HepG2 (cell line): ENCODE measurements around the gene DDR1. TPM values are rescaled to one million over a fixed set of nuclear protein-coding genes. Genes with fewer than 3 reads are reported as not detected.

Experiments used
- ATAC-seq: fragments of 200-7000 bp; cut with Tn5 transposase; 3 replicates; pipeline ENCODE4 v1.9.1; 2020; ENCODE audit warnings: mild to moderate bottlenecking, moderate library complexity
- BruUV-seq: library from RNA; stranded (reverse); fragments of 400-500 nt; replicated peaks from 2 replicates; lab custom pipeline; 2021; lab: Mats Ljungman, UMichigan
- CTCF ChIA-PET: fragments of 300-600 bp; formaldehyde crosslinking; extraction: SDS; loops from one replicate; lab custom pipeline; 2021; ENCODE audit warnings: low total read pairs, inconsistent platforms, low intra/inter-chr PET ratio; lab: Yijun Ruan, JAX
- POLR2A ChIA-PET: fragments of 350-600 bp; sonication (Branson Sonifier 250); formaldehyde crosslinking; loops from one replicate; lab custom pipeline; 2020; ENCODE audit warnings: antibody characterized with exemption, inconsistent platforms; lab: Yijun Ruan, JAX
- DNase-seq: peaks from one replicate; pipeline ENCODE4 v3.0.0-alpha.2; 2015; ENCODE audit warnings: low spot score
- FAIRE-seq: peaks from 3 replicates; lab custom pipeline; 2011; peaks lifted over from hg19 to GRCh38; lab: Jason Lieb, UNC
- H2AFZ ChIP-seq: one replicate; pipeline ENCODE4 v1.6.1; 2011; ENCODE audit warnings: low read length, inconsistent platforms
- H3K27ac ChIP-seq: fragments of 300-600 bp; 3 replicates; pipeline ENCODE4 v1.8.0; 2011; ENCODE audit warnings: mixed run types, mild to moderate bottlenecking, mixed read lengths, low read length, inconsistent platforms; ENCODE audit not compliant: insufficient read depth; ENCODE audit errors: extremely low read length
- H3K27me3 ChIP-seq, 2 experiments: fragments of 200-600 bp in 1 of 2; 2 replicates in 1 of 2; 3 replicates in 1 of 2; pipeline versions ENCODE4 v1.6.0 to v1.8.0; 2011; ENCODE audit warnings: low read length in 2 of 2, mild to moderate bottlenecking in 2 of 2, moderate library complexity in 2 of 2, inconsistent platforms in 1 of 2; ENCODE audit not compliant: insufficient read depth in 2 of 2, control insufficient read depth in 1 of 2
- H3K36me3 ChIP-seq, 2 experiments: fragments of 200-600 bp in 1 of 2; replicated peaks in 1 of 2; 2 replicates in 1 of 2; 3 replicates in 1 of 2; pipeline versions ENCODE4 v1.5.1 to v1.8.0; 2011; ENCODE audit warnings: low read length in 2 of 2, inconsistent platforms in 1 of 2; ENCODE audit not compliant: insufficient read depth in 2 of 2, control insufficient read depth in 1 of 2
- H3K4me1 ChIP-seq: 2 replicates; pipeline ENCODE4 v1.5.1; 2012; ENCODE audit warnings: low read length, inconsistent platforms; ENCODE audit not compliant: insufficient read depth
- H3K4me2 ChIP-seq: 2 replicates; pipeline ENCODE4 v1.6.0; 2011; ENCODE audit warnings: low read depth, low read length, inconsistent platforms
- H3K4me3 ChIP-seq, 3 experiments: fragments of 200-600 bp in 1 of 3; sonication (generic), shearing (Covaris generic) in 1 of 3; replicated peaks in 1 of 3; 2 replicates each; pipeline ENCODE4 v1.5.1; 2011 to 2016; ENCODE audit warnings: low read length in 3 of 3, inconsistent platforms in 2 of 3, low read depth in 2 of 3, mild to moderate bottlenecking in 2 of 3, control low read depth in 1 of 3, mixed read lengths in 1 of 3; ENCODE audit not compliant: insufficient read depth in 1 of 3
- H3K79me2 ChIP-seq: one replicate; pipeline ENCODE4 v1.6.1; 2011; ENCODE audit warnings: low read length, inconsistent platforms; ENCODE audit not compliant: insufficient read depth
- H3K9ac ChIP-seq: 2 replicates; pipeline ENCODE4 v1.6.0; 2011; ENCODE audit warnings: mild to moderate bottlenecking, low read depth, low read length, inconsistent platforms; ENCODE audit not compliant: insufficient read depth
- H3K9me3 ChIP-seq: 2 replicates; pipeline ENCODE4 v1.5.1; 2012; ENCODE audit warnings: mild to moderate bottlenecking, low read length
- H4K20me1 ChIP-seq: 2 replicates; pipeline ENCODE4 v1.6.0; 2011; ENCODE audit warnings: inconsistent platforms, mild to moderate bottlenecking, low read length, moderate library complexity; ENCODE audit not compliant: insufficient read depth
- ATM ChIP-seq: fragments of 450-650 bp; IDR thresholded peaks from 2 replicates; pipeline ENCODE4 v1.7.1; 2017; ENCODE audit warnings: mild to moderate bottlenecking, borderline replicate concordance
- FOXC1 ChIP-seq: sonication (generic); formaldehyde crosslinking; IDR thresholded peaks from 2 replicates; pipeline ENCODE4 v1.8.0; 2022; ENCODE audit warnings: mild to moderate bottlenecking, missing genetic modification reagents, borderline replicate concordance
- MTA1 ChIP-seq: sonication (generic); formaldehyde crosslinking; IDR thresholded peaks from 2 replicates; pipeline ENCODE4 v1.4.0; 2020; ENCODE audit warnings: missing genetic modification reagents, mild to moderate bottlenecking, borderline replicate concordance
- NPAS2 ChIP-seq: sonication (generic); formaldehyde crosslinking; IDR thresholded peaks from 2 replicates; pipeline ENCODE4 v1.8.0; 2022; ENCODE audit warnings: mild to moderate bottlenecking, missing genetic modification reagents, borderline replicate concordance
- ZMYM3 ChIP-seq: sonication (generic); formaldehyde crosslinking; IDR thresholded peaks from 2 replicates; pipeline ENCODE4 v1.5.1; 2020; ENCODE audit warnings: mild to moderate bottlenecking, missing genetic modification reagents
- ZNF329 ChIP-seq: sonication (generic); formaldehyde crosslinking; IDR thresholded peaks from 2 replicates; pipeline ENCODE4 v1.9.0; 2021; ENCODE audit warnings: low read depth, mild to moderate bottlenecking, missing genetic modification reagents
- ZNF597 ChIP-seq: sonication (generic); formaldehyde crosslinking; IDR thresholded peaks from 2 replicates; pipeline ENCODE4 v1.5.0; 2020; ENCODE audit warnings: missing genetic modification reagents
- ZNF639 ChIP-seq: conservative IDR thresholded peaks from 2 replicates; pipeline ENCODE4 v1.6.1; 2018; ENCODE audit warnings: missing genetic modification reagents
- WGBS: methylation state at CpG from one replicate; pipeline ENCODE4 v1.1.6; 2017; ENCODE audit warnings: low lambda C conversion rate; 5-methylcytosine and 5-hydroxymethylcytosine counted together
- in situ Hi-C: cut with HindIII; loops from 2 replicates; pipeline ENCODE4 v1.10.0; 2017; ENCODE audit warnings: low pct_unique_long_range_greater_than_20kb; ENCODE audit not compliant: extremely low pct_ligation_motif_present
- intact Hi-C: fragments of 100-400 bp; cut with micrococcal nuclease; formaldehyde crosslinking; loops from one replicate; pipeline ENCODE4 v1.10.0; 2022; ENCODE audit not compliant: unreplicated experiment
- polyA plus RNA-seq, 8 experiments: library from polyadenylated mRNA; depleted of rRNA in 3 of 8; stranded (reverse) in 7 of 8; unstranded in 1 of 8; fragments of >200 nt; fragmentation: Illumina TruSeq in 4 of 8; extraction: Trizol in 4 of 8; gene quantifications; 2 replicates each; pipeline versions ENCODE4 v1.2.1 to v1.2.3, GENCODE V29; 2011 to 2016; ENCODE audit warnings: low read depth in 4 of 8, missing spikeins in 1 of 8, mixed read lengths in 1 of 8; ENCODE audit not compliant: insufficient read depth in 1 of 8
- total RNA-seq, 5 experiments: library from RNA; depleted of rRNA; stranded (reverse); fragments of >200 nt; fragmentation: Illumina TruSeq; extraction: Trizol; gene quantifications; 2 replicates each; pipeline ENCODE4 v1.2.3, GENCODE V29; 2016; ENCODE audit warnings: low read depth in 1 of 5
- TF ChIP-seq, protein P1 (sequence below): sonication (generic); formaldehyde crosslinking; IDR thresholded peaks from 2 replicates; pipeline ENCODE4 v1.8.0; 2022; ENCODE audit warnings: low read depth, missing genetic modification reagents
- TF ChIP-seq, protein P2 (sequence below): sonication (generic); formaldehyde crosslinking; IDR thresholded peaks from 2 replicates; pipeline ENCODE4 v1.8.0; 2022; ENCODE audit warnings: mild to moderate bottlenecking, missing genetic modification reagents
- TF ChIP-seq, protein P3 (sequence below): sonication (generic); formaldehyde crosslinking; IDR thresholded peaks from 2 replicates; pipeline ENCODE4 v1.4.0; 2020; ENCODE audit warnings: mild to moderate bottlenecking, missing genetic modification reagents

Gene DDR1
- total and polyA plus RNA-seq, 2 of the 13 experiments (the other 11 are each of a cell fraction or from before 2014, with no cell fraction given), result 16.7 to 20.2 TPM

DNA sequence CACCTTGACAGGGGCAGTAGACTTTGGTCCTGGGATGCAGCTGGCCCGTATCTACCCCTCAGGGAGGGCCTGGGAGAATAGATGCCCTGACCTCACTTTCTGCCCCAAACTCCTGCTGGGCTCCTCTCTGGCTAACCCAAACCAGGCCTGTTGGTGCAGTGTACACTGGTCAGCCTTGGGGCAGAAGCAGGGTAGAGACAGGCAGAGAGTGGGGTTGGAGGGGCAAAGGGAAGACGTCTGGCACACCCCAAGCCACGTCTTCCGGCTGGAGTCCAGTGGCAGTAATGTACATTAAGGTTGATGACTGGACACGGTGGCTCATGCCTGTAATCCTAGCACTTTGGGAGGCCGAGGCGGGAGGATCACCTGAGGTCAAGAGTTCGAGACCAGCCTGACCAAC is 9.3 kb downstream of the DDR1 start:
- Histone ChIP-seq H3K27me3 (no peaks in the 10 kb centered on the region), H2AFZ (no peak overlapping the region), H3K9ac (no peak overlapping the region), H3K4me1 (no peaks in the 10 kb centered on the region), H3K4me3 (no peak overlapping the region), H3K79me2 (no peaks in the 10 kb centered on the region), H3K27ac (no peak overlapping the region), H3K9me3 (no peaks in the 10 kb centered on the region), H3K36me3 (peaks cover 43 to 79% of the 10 kb centered on the region in 2 experiments), H3K4me2 (no peak overlapping the region), H4K20me1 (no peaks in the 10 kb centered on the region)
- POLR2A ChIA-PET, result no interaction called here
- no TSS peak for BruUV-seq
- 97% methylated on average over 8 of the region's 8 CpGs for WGBS
- intact Hi-C loops, result no loop called here
- no peak for ATAC-seq
- in situ Hi-C loops, result no loop called here
- FAIRE-seq, result no peak
- TF ChIP-seq ZNF329 (no peak), MTA1 (CRISPR knock-in tag) (no peak), ZNF639 (CRISPR knock-in tag) (no peak), NPAS2 (CRISPR knock-in tag) (no peak)
- no peak for DNase-seq
- CTCF ChIA-PET, result no interaction called here

- H3K4me3 ChIP-seq, result no peak overlapping the region
- no peaks in the 10 kb centered on the region for H3K27me3 ChIP-seq
- H4K20me1 ChIP-seq, result no peaks in the 10 kb centered on the region
- 95% methylated on average over 12 of the region's 12 CpGs for WGBS
- ChIA-PET CTCF (no interaction called here), POLR2A (no interaction called here)
- in situ Hi-C loops, result no loop called here
- ATAC-seq (no peak), FAIRE-seq (no peak), DNase-seq (no peak)
- BruUV-seq, result no TSS peak
- intact Hi-C loops, result no loop called here
- no peaks in the 10 kb centered on the region for H3K9me3 ChIP-seq
- peaks cover 45 to 78% of the 10 kb centered on the region in 2 experiments for H3K36me3 ChIP-seq
- no peak overlapping the region for H3K9ac ChIP-seq
- H2AFZ ChIP-seq, result no peak overlapping the region
- H3K79me2 ChIP-seq, result no peaks in the 10 kb centered on the region
- H3K4me1 ChIP-seq, result no peaks in the 10 kb centered on the region
- H3K4me2 ChIP-seq, result no peak overlapping the region
- H3K27ac ChIP-seq, result no peak overlapping the region
- no peak for TF ChIP-seq ZNF597 (CRISPR knock-in tag)
- TF ChIP-seq FOXC1 (CRISPR knock-in tag), result no peak
- no peak for TF ChIP-seq ZMYM3 (CRISPR knock-in tag)
- TF ChIP-seq, protein P1, sequence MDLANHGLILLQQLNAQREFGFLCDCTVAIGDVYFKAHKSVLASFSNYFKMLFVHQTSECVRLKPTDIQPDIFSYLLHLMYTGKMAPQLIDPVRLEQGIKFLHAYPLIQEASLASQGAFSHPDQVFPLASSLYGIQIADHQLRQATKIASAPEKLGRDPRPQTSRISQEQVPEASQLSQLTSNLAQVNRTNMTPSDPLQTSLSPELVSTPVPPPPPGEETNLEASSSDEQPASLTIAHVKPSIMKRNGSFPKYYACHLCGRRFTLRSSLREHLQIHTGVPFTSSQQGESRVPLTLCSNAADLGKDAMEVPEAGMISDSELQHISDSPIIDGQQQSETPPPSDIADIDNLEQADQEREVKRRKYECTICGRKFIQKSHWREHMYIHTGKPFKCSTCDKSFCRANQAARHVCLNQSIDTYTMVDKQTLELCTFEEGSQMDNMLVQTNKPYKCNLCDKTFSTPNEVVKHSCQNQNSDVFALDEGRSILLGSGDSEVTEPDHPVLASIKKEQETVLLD (CRISPR knock-in tag), result no peak
- TF ChIP-seq, protein P2, sequence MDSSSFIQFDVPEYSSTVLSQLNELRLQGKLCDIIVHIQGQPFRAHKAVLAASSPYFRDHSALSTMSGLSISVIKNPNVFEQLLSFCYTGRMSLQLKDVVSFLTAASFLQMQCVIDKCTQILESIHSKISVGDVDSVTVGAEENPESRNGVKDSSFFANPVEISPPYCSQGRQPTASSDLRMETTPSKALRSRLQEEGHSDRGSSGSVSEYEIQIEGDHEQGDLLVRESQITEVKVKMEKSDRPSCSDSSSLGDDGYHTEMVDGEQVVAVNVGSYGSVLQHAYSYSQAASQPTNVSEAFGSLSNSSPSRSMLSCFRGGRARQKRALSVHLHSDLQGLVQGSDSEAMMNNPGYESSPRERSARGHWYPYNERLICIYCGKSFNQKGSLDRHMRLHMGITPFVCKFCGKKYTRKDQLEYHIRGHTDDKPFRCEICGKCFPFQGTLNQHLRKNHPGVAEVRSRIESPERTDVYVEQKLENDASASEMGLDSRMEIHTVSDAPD (CRISPR knock-in tag), result no peak
- TF ChIP-seq ATM, result no peak
- TF ChIP-seq, protein P3, sequence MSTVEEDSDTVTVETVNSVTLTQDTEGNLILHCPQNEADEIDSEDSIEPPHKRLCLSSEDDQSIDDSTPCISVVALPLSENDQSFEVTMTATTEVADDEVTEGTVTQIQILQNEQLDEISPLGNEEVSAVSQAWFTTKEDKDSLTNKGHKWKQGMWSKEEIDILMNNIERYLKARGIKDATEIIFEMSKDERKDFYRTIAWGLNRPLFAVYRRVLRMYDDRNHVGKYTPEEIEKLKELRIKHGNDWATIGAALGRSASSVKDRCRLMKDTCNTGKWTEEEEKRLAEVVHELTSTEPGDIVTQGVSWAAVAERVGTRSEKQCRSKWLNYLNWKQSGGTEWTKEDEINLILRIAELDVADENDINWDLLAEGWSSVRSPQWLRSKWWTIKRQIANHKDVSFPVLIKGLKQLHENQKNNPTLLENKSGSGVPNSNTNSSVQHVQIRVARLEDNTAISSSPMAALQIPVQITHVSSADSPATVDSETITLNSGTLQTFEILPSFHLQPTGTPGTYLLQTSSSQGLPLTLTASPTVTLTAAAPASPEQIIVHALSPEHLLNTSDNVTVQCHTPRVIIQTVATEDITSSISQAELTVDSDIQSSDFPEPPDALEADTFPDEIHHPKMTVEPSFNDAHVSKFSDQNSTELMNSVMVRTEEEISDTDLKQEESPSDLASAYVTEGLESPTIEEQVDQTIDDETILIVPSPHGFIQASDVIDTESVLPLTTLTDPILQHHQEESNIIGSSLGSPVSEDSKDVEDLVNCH (CRISPR knock-in tag), result no peak
Measured at GRCh38 chr6:30894381-30894780, 10.1 kb downstream of the DDR1 start.
